ENCODE data around the gene ATP5F1D. TPM values are rescaled to one million over a fixed set of nuclear protein-coding genes. Genes with fewer than 3 reads are reported as not detected.

Gene ATP5F1D
- total and polyA plus RNA-seq, 2 of the 8 experiments (the other 6 are each of a cell fraction or from before 2014, with no cell fraction given), result 174 to 249 TPM

DNA sequence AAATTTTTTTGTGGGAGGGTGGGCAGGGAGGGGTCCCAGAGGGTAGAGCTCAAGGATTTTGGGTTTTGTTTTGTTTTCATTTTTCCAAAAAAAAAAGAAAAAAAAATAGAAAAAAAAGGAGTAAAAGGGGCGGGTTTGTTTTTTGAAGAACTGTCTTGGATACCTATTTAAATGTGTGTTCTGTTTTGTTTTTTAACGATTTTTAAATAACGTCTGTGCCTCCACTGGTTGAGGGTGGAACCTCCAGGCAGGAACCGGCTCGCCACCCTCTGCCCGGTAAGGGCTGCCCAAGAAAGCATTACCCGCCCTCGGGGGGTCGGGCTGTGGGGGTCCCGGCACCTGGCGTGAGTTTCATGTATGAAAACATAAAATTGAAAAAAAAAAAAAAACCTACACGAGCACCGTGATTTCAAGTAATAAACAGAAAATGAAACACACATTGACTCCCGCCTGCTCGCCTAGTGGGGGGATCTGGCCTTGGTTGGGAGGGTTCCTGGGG lies 17.2 kb downstream of the ATP5F1D start:
- Histone ChIP-seq H3K36me3 (ENCODE audit: control insufficient read depth in 2 of 4, insufficient read depth in 4 of 4, low read length in 3 of 4) (peaks cover 23 to 47% (median 29%) of the 10 kb centered on the region in 4 experiments), H3K23ac (ENCODE audit: insufficient read length) (no peak overlapping the region), H3K56ac (replicated peaks; ENCODE audit: insufficient read length, low read depth, low read length) (no peak overlapping the region), H2BK12ac (ENCODE audit: low read depth, low read length) (no peak overlapping the region), H4K20me1 (replicated peaks in 1 of 2; ENCODE audit: control insufficient read depth in 1 of 2, insufficient read depth in 2 of 2, low read length in 2 of 2) (peaks cover 17 to 26% of the 10 kb centered on the region in 2 experiments), H2BK120ac (replicated peaks; ENCODE audit: low read depth, low read length) (no peak overlapping the region), H2AK5ac (ENCODE audit: low read depth, low read length) (no peak overlapping the region), H3K27ac (ENCODE audit: low read depth, low read length) (no peak overlapping the region), H3K4ac (replicated peaks; ENCODE audit: insufficient read length, low read depth, low read length) (no peak overlapping the region), H4K8ac (ENCODE audit: extremely low read depth, insufficient read depth, low read length) (no peak overlapping the region), H3K27me3 (replicated peaks in 1 of 4; ENCODE audit: control insufficient read depth in 3 of 4, extremely low read depth in 1 of 4, insufficient read depth in 3 of 4, low read length in 3 of 4) (no peaks in the 10 kb centered on the region; a peak in 1 of 7 replicates), H2BK5ac (ENCODE audit: low read depth, low read length) (no peak overlapping the region), H3K79me2 (ENCODE audit: control insufficient read depth in 1 of 2, insufficient read depth in 2 of 2, low read length in 2 of 2) (peaks cover 0 to 18% of the 10 kb centered on the region in 2 experiments; a peak in 2 of 4 replicates), H2AFZ (ENCODE audit: low read length) (no peak overlapping the region), H4K91ac (replicated peaks; ENCODE audit: insufficient read length, low read length) (no peak overlapping the region), H2BK20ac (ENCODE audit: low read length) (no peak overlapping the region), H2BK15ac (ENCODE audit: low read length) (no peak overlapping the region), H3K9me3 (ENCODE audit: insufficient read depth in 2 of 2, low read depth in 1 of 2, low read length in 1 of 2) (no peaks in the 10 kb centered on the region), H3K79me1 (ENCODE audit: low read depth, low read length) (peaks cover 12% of the 10 kb centered on the region; the same call in 1 of the 2 replicates), H3K4me1 (replicated peaks in 1 of 4; ENCODE audit: control insufficient read depth in 3 of 4, insufficient read depth in 4 of 4, low read length in 3 of 4) (peaks cover 0 to 43% (median 29%) of the 10 kb centered on the region in 4 experiments; a peak in 6 of 7 replicates), H3K23me2 (ENCODE audit: low read depth, low read length) (peaks cover 18% of the 10 kb centered on the region; the same call in 1 of the 2 replicates), H3K4me3 (ENCODE audit: extremely low read depth in 1 of 4, insufficient read depth in 2 of 4, low read depth in 3 of 4, low read length in 4 of 4) (no peak overlapping the region; a peak in 1 of 8 replicates), H4K5ac (ENCODE audit: insufficient read length, low read depth, low read length) (no peak overlapping the region), H3K18ac (ENCODE audit: extremely low read depth, low read length) (no peak overlapping the region), H3K9ac (replicated peaks in 1 of 4; ENCODE audit: extremely low read depth in 1 of 4, low read depth in 3 of 4, low read length in 3 of 4) (no peak overlapping the region), H3K14ac (ENCODE audit: insufficient read length) (no peak overlapping the region), H3K4me2 (ENCODE audit: insufficient read depth in 1 of 2, low read depth in 2 of 2, low read length in 2 of 2) (peak overlapping the region; percentile 83 to 94)
- no peak for TF ChIP-seq RAD21 (IDR thresholded peaks at IDR 0.05 in 1 of 2, conservative IDR thresholded peaks at IDR 0.05 in 1 of 2; ENCODE audit: low read depth in 2 of 2, low read length in 2 of 2)
- no peak for TF ChIP-seq POLR2AphosphoS5 (IDR thresholded peaks at IDR 0.05; ENCODE audit: low read depth, low read length)
- no peak for TF ChIP-seq EZH2 (IDR thresholded peaks at IDR 0.05; ENCODE audit: low read depth, low read length, severe bottlenecking)
- no peak for TF ChIP-seq HDAC6 (IDR thresholded peaks at IDR 0.05; ENCODE audit: low read depth, low read length)
- no peak for TF ChIP-seq TAF1 (IDR thresholded peaks at IDR 0.05; ENCODE audit: low read depth, low read length)
- TF ChIP-seq CHD2 (IDR thresholded peaks at IDR 0.05; ENCODE audit: low read length), result no peak
- TF ChIP-seq KDM1A (IDR thresholded peaks at IDR 0.05; ENCODE audit: borderline replicate concordance, low read length), result no peak
- no peak for TF ChIP-seq CEBPB (IDR thresholded peaks at IDR 0.05; ENCODE audit: low read depth, low read length)
- FAIRE-seq (no peak), DNase-seq (ENCODE audit: low read depth in 1 of 2, low spot score in 2 of 2) (no peak)
- CTCF ChIA-PET (ENCODE audit: partially characterized antibody), result interaction anchor here (0.6 to 15.9 kb wide), 3 partner anchors 9 to 584 kb away, joined by 3 to 212 read pairs (median 4); partner anchors contain the start of gene ATP5F1D
- POLR2A ChIA-PET (ENCODE audit: partially characterized antibody), result interaction anchor here (1.0 to 19.4 kb wide), 6 partner anchors 4 to 232 kb away, joined by 3 to 456 read pairs (median 343); partner anchors contain the start of genes ATP5F1D, CBARP, CIRBP and CNN2
- WGBS, 2 experiments (ENCODE audit: extremely low coverage in 1 of 2, insufficient coverage in 1 of 2, insufficient read length in 1 of 2, insufficient replicate concordance in 2 of 2, low coverage in 1 of 2, low lambda C conversion rate in 2 of 2, missing lambda C conversion rate in 1 of 2), result 77% methylated on average over 15 of the region's 15 CpGs; no CpG with 5 or more reads in 1 of the 2 experiments

Data from H1 (cell line).